MCF 10A (cell line): ENCODE measurements around the gene CERS4. TPM values are rescaled to one million over a fixed set of nuclear protein-coding genes. Genes with fewer than 3 reads are reported as not detected.
A peak's percentile ranks its signal among the peaks of the same experiment; 100 is the strongest.

ENCODE experiments used
- BruUV-seq: library from RNA; stranded (reverse); fragments of 400-500 nt; replicated peaks from 2 replicates; lab custom pipeline; 2021; lab: Mats Ljungman, UMichigan
- CTCF ChIA-PET: fragments of 300-600 bp; sonication (Branson Sonifier 250); formaldehyde crosslinking; extraction: SDS; loops from one replicate; lab custom pipeline; 2021; ENCODE audit warnings: antibody characterized with exemption, inconsistent platforms; lab: Yijun Ruan, JAX
- POLR2A ChIA-PET: fragments of 300-600, 350-650 bp; sonication (Branson Sonifier 250); formaldehyde crosslinking; extraction: SDS; loops from one replicate; lab custom pipeline; 2020; ENCODE audit warnings: antibody characterized with exemption, inconsistent platforms; lab: Yijun Ruan, JAX
- DNase-seq: peaks from one replicate; pipeline ENCODE4 v3.0.0-alpha.2; 2018; ENCODE audit not compliant: unreplicated experiment
- H3K27ac Mint-ChIP-seq: one replicate; pipeline ENCODE4 v1.8.0; 2022; ENCODE audit warnings: mild to moderate bottlenecking, low read depth, mixed read lengths; ENCODE audit not compliant: unreplicated experiment
- H3K27me3 Mint-ChIP-seq: one replicate; pipeline ENCODE4 v1.8.0; 2022; ENCODE audit warnings: mixed read lengths; ENCODE audit not compliant: insufficient read depth, unreplicated experiment
- H3K36me3 Mint-ChIP-seq: one replicate; pipeline ENCODE4 v1.8.0; 2022; ENCODE audit warnings: mild to moderate bottlenecking, moderate library complexity, mixed read lengths; ENCODE audit not compliant: insufficient read depth, unreplicated experiment
- H3K4me1 Mint-ChIP-seq: one replicate; pipeline ENCODE4 v1.8.0; 2022; ENCODE audit warnings: mixed read lengths; ENCODE audit not compliant: insufficient read depth, unreplicated experiment
- H3K4me3 Mint-ChIP-seq: one replicate; pipeline ENCODE4 v1.8.0; 2022; ENCODE audit warnings: mild to moderate bottlenecking, moderate library complexity, mixed read lengths; ENCODE audit not compliant: unreplicated experiment
- H3K9me3 Mint-ChIP-seq: one replicate; pipeline ENCODE4 v1.8.0; 2022; ENCODE audit warnings: mixed read lengths; ENCODE audit not compliant: unreplicated experiment
- CTCF ChIP-seq: fragments of 200-600 bp; IDR thresholded peaks from one replicate; pipeline ENCODE4 v1.8.0; 2022; ENCODE audit warnings: antibody characterized with exemption, mild to moderate bottlenecking; ENCODE audit not compliant: unreplicated experiment
- intact Hi-C: fragments of 100-400 bp; cut with micrococcal nuclease; formaldehyde crosslinking; loops from 2 replicates; pipeline ENCODE4 v1.14.1; 2022
- total RNA-seq: library from RNA; stranded (reverse); gene quantifications from 2 replicates; pipeline ENCODE4 v1.2.3, GENCODE V29; 2022

The CERS4 gene
- total RNA-seq, 1 experiment from 2014 or later: 1.5 TPM

- no peak overlapping the region for H3K4me3 Mint-ChIP-seq
- H3K36me3 Mint-ChIP-seq: no peaks in the 10 kb centered on the region
- ChIA-PET CTCF (interaction anchor here (0.6 to 1.3 kb wide), 3 partner anchors 74 to 90 kb away, joined by 3 to 4 read pairs (median 3); no protein-coding TSS in a partner anchor), POLR2A (interaction anchor here (0.6 kb wide), 1 partner anchor 24 kb away, joined by 3 read pairs; no protein-coding TSS in a partner anchor)
- BruUV-seq: no TSS peak
- DNase-seq: no peak
- no peaks in the 10 kb centered on the region for H3K27me3 Mint-ChIP-seq
- intact Hi-C loops: no loop called here
- TF ChIP-seq CTCF: no peak
- H3K4me1 Mint-ChIP-seq: peaks cover 6% of the 10 kb centered on the region
- no peak overlapping the region for H3K27ac Mint-ChIP-seq
- no peaks in the 10 kb centered on the region for H3K9me3 Mint-ChIP-seq
These were observed 24.2 kb downstream of the CERS4 start for GRCh38 chr19:8233370-8233769.

- Mint-ChIP-seq H3K27ac (no peak overlapping the region), H3K9me3 (no peaks in the 10 kb centered on the region), H3K36me3 (no peaks in the 10 kb centered on the region), H3K4me3 (no peak overlapping the region), H3K4me1 (peaks cover 19% of the 10 kb centered on the region), H3K27me3 (no peaks in the 10 kb centered on the region)
- ChIA-PET POLR2A (interaction anchor here (1.0 kb wide), 1 partner anchor 12 kb away, joined by 3 read pairs; no protein-coding TSS in a partner anchor), CTCF (interaction anchor here (0.7 kb wide), 2 partner anchors 21 to 266 kb away, joined by 3 to 8 read pairs; no protein-coding TSS in a partner anchor)
- TF ChIP-seq CTCF: no peak
- DNase-seq: no peak
- no TSS peak for BruUV-seq
- intact Hi-C loops: no loop called here
These were observed 27.9 kb downstream of the CERS4 start for GRCh38 chr19:8237026-8237425.

- Mint-ChIP-seq H3K4me3 (no peak overlapping the region), H3K4me1 (peaks cover 19% of the 10 kb centered on the region), H3K27me3 (no peaks in the 10 kb centered on the region), H3K9me3 (no peaks in the 10 kb centered on the region), H3K27ac (no peak overlapping the region), H3K36me3 (no peaks in the 10 kb centered on the region)
- intact Hi-C loops: no loop called here
- DNase-seq: no peak
- no TSS peak for BruUV-seq
- CTCF ChIA-PET: interaction anchor here (0.6 kb wide), 1 partner anchor 1625 kb away, joined by 3 read pairs; no protein-coding TSS in a partner anchor
- POLR2A ChIA-PET: interaction anchor here (0.6 to 1.0 kb wide), 3 partner anchors 13 to 26 kb away, joined by 3 to 4 read pairs (median 3); no protein-coding TSS in a partner anchor
- TF ChIP-seq CTCF: no peak
These were observed 29.1 kb downstream of the CERS4 start for GRCh38 chr19:8238251-8238650.

GRCh38 chr19:8239528-8240273 lies 30.5 kb downstream of the CERS4 start:
- intact Hi-C loops: loop anchor here (5.0 kb wide), 1 partner anchor 82 kb away; no protein-coding TSS in a partner anchor
- BruUV-seq: no TSS peak
- no peak for TF ChIP-seq CTCF
- peak overlapping the region; percentile 39 for H3K4me3 Mint-ChIP-seq
- H3K27me3 Mint-ChIP-seq: no peaks in the 10 kb centered on the region
- H3K27ac Mint-ChIP-seq: peak overlapping the region; percentile 65
- POLR2A ChIA-PET: interaction anchor here (0.6 to 2.0 kb wide), 3 partner anchors 13 to 319 kb away, joined by 4 to 11 read pairs (median 4); partner anchors contain the start of gene SNAPC2
- CTCF ChIA-PET: interaction anchor here (0.6 to 1.5 kb wide), 4 partner anchors 10 to 296 kb away, joined by 4 to 6 read pairs (median 4); partner anchors contain the start of gene TIMM44
- no peaks in the 10 kb centered on the region for H3K36me3 Mint-ChIP-seq
- no peak for DNase-seq
- H3K9me3 Mint-ChIP-seq: no peaks in the 10 kb centered on the region
- peaks cover 19% of the 10 kb centered on the region for H3K4me1 Mint-ChIP-seq
